HG02852 (cell line): ENCODE measurements around the gene PCDHB10.

ENCODE experiments used
- ATAC-seq: cut with Tn5 transposase; IDR thresholded peaks from one replicate; pipeline ENCODE4 v1.9.1; 2021; ENCODE audit warnings: mild to moderate bottlenecking, moderate library complexity; ENCODE audit not compliant: unreplicated experiment

Gene PCDHB10

GRCh38 chr5:141236516-141237313 lies 44.6 kb downstream of the PCDHB10 start:
- no peak for ATAC-seq

DNA sequence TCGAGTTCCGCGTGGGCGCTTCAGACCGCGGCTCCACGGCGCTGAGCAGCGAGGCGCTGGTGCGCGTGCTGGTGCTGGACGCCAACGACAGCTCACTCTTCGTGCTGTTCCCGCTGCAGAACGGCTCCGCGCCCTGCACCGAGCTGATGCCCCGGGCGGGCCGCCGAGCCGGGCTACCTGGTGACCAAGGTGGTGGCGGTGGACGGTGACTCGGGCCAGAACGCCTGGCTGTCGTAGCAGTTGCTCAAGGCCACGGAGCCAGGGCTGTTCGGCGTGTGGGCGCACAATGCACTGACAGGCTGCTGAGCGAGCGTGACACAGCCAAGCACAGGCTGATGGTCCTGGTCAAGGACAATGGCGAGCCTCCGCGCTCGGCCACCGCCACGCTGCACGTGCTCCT lies 49.3 kb downstream of the PCDHB10 start:
- no peak for ATAC-seq
